ENCODE data around the gene YPEL2. TPM values are rescaled to one million over a fixed set of nuclear protein-coding genes. Genes with fewer than 3 reads are reported as not detected.

Gene YPEL2
- total RNA-seq, 4 donors from 2014 or later: 34.3 to 53.6 (median 40.7) TPM

GRCh38 chr17:59315866-59316265 is 15.6 kb upstream of the YPEL2 start:
- no peak for ATAC-seq (ENCODE audit: low FRiP score)
- no peak for TF ChIP-seq CTCF (IDR thresholded peaks at IDR 0.05)
- no peak for DNase-seq (ENCODE audit: low spot score)

GRCh38 chr17:59327121-59327980 is 4.1 kb upstream of the YPEL2 start:
- no peak for TF ChIP-seq CTCF (IDR thresholded peaks at IDR 0.05)
- DNase-seq (ENCODE audit: low spot score) (no peak), ATAC-seq (ENCODE audit: low FRiP score) (no peak)

GRCh38 chr17:59327981-59328290 is 3.5 kb upstream of the YPEL2 start:
- DNase-seq (ENCODE audit: low spot score) (no peak), ATAC-seq (ENCODE audit: low FRiP score) (no peak)
- TF ChIP-seq CTCF (IDR thresholded peaks at IDR 0.05): no peak

- TF ChIP-seq CTCF (IDR thresholded peaks at IDR 0.05): no peak
- DNase-seq (ENCODE audit: low spot score): no peak
- ATAC-seq (ENCODE audit: low FRiP score): no peak
These were observed 2.9 kb upstream of the YPEL2 start for GRCh38 chr17:59328601-59329000.

- DNase-seq (ENCODE audit: low spot score) (no peak), ATAC-seq (ENCODE audit: low FRiP score) (peak; percentile 54)
These were observed 2.0 kb upstream of the YPEL2 start for GRCh38 chr17:59329176-59330052.

More at GRCh38 chr17:59329176-59330052, 2.0 kb upstream of the YPEL2 start:
- TF ChIP-seq CTCF (IDR thresholded peaks at IDR 0.05): no peak

Data from omental fat pad (tissue), 4 donors.